ENCODE measurements around the gene SLC25A6.
"Not testable (repeated sequence)": the region's sequence is repeated elsewhere in the genome, so short reads cannot be mapped to it uniquely, and the experiment has no call there.

The SLC25A6 gene

DNA sequence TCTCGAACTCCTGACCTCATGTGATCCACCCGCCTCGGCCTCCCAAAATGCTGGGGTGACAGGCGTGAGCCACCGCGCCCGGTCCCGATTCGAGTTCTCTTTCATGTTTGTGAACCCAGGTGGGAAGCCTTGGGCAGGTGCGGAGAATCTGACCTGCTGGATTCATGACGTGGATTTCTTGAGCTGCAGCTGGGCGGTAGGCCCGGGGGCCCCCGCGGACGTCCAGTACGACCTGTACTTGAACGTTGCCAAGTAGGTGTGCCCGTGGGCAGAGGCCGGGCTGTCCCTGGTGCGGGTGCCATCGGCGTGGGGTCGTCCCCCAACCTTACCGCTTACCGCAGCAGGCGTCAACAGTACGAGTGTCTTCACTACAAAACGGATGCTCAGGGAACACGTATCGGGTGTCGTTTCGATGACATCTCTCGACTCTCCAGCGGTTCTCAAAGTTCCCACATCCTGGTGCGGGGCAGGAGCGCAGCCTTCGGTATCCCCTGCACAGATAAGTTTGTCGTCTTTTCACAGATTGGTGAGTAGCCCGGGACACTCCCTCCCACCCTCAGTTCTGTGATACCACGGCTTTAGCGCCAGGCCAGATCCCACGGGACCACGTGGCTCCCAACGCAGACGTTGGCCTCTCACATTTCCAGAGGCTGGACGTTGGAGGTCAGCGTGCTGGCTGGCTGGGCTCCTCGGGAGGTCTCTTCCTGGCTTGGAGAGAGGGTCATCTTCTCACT lies 39.8 kb downstream of the SLC25A6 start:
- DNase-seq, result no peak

DNA sequence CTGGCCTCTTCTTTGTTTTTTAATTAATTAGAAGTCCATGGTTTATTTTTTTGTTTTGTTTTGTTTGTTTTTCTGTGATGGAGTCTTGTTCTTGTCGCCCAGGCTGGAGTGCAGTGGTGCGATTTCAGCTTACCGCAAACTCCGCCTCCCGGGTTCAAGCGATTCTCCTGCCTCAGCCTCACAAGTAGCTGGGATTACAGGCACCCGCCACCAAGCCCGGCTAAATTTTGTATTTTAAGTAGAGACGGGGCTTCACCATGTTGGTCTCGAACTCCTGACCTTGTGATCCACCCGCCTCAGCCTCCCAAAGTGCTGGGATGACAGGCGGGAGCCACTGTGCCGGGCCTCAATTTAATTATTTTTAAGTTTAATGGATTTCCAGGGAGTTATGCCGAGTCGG lies 42.3 kb downstream of the SLC25A6 start:
- DNase-seq, result not testable (repeated sequence)

DNA sequence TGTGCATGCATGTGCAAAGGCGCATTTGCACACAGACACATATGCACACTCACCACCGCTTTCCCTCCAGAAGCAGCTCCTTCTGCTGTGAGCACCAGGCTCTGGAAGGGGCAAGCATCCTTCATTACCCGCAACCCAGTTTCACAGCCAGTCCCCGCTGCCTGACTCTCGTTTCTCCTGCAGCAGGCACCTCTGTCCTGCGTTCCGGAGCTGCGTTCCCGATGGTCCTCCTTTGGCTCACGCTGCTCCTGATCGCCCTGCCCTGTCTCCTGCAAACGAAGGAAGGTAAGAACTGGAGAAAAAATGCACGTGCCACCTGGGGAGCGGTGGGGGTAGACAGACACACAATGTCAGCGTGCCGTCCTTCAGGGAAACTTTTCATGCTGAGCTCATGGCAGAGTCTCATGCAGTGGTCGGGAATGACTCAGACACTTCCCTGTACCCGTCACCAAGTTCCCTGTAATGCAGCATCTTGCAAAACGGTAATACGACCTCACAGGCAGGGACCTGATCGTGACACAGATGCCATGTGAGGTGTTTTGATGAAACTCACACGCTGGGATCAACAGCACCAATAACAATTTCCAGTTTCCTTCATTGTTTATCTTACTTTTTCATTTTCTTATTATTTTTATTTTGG lies 50.2 kb downstream of the SLC25A6 start:
- DNase-seq, result no peak

DNA sequence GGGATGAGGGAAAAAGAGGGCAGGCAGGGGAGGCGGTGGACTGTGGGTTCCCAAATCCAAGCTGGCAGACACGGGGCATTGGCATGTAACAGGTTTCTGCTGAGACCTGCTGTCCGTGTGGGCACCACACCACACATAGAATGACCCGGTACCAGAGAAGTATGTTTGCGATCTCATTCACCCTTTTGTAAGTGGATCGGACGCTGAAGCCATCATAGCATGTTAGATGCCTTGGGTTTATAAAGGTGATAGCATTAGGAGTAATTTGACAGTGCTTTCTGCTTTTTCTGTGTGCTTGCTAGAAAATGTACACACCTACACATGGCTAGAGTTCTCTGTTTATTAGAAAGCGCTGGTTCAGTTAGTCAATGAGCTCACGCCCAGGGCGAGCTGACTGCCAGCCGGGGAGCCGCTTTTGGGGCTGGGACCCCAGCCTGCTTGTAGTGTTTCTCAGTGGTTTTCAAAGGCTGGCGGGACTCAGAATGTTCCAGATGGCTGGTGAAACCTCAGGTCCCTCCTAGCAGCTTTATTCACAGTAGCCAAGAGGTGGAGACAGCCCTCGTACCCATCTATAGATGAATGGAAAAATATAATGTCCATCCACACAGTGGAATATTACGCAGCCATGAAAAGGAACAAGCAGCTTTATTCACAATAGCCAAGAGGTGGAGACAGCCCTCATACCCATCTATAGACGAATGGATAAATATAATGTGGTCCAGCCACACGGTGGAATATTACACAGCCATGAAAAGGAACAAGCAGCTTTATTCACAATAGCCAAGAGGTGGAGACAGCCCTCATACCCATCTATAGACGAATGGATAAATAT lies 54.7 kb downstream of the SLC25A6 start:
- no peak for DNase-seq

DNA sequence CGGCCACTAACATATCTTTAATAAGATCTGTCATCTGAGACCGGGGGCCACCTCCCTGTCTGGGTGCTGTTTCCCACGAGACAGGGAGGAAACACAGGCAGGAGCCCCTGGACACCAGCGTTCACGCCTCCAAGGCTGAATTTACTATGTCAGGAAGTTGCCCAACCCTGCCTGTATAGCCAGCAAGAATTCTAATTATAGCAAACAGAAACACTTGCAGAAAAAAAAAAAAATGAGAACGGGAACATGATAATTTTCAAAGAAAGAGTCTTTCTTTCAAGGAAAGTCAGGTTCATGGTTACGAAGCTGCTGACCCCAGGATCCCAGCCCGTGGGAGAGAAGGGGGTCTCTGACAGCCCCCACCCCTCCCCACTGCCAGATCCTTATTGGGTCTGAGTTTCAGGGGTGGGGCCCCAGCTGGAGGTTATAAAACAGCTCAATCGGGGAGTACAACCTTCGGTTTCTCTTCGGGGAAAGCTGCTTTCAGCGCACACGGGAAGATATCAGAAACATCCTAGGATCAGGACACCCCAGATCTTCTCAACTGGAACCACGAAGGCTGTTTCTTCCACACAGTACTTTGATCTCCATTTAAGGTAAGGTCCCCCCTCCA lies 55.5 kb downstream of the SLC25A6 start, which contains the start of gene IL3RA:
IL3RA (plus strand) TSS at position 455 of the 613 bp plus-strand sequence. CDS start 4,981 bp downstream, outside the sequence.
- no peak for DNase-seq

All from NCI-H69 (cell line).